DOHH2 (cell line): ENCODE results near the gene KCNQ1.

ENCODE experiments used
- H3F3A ChIP-seq: fragments of 200-600 bp; sonication (generic), shearing (Covaris generic); 2 replicates; pipeline ENCODE4 v1.6.0; 2016; ENCODE audit warnings: antibody characterized with exemption, mild to moderate bottlenecking; ENCODE audit not compliant: control insufficient read depth, insufficient read depth
- H3K27ac ChIP-seq: fragments of 200-600 bp; sonication (generic); 2 replicates; pipeline ENCODE4 v1.5.1; 2014; ENCODE audit warnings: low read depth, mild to moderate bottlenecking, low read length, moderate library complexity
- H3K27me3 ChIP-seq: fragments of 200-600 bp; sonication (generic); 2 replicates; pipeline ENCODE4 v1.6.1; 2014; ENCODE audit warnings: mild to moderate bottlenecking, low read length, mixed read lengths; ENCODE audit not compliant: control insufficient read depth
- H3K36me3 ChIP-seq: fragments of 200-600 bp; sonication (generic); 2 replicates; pipeline ENCODE4 v1.6.1; 2014; ENCODE audit warnings: mild to moderate bottlenecking, low read length, moderate library complexity, mixed read lengths; ENCODE audit not compliant: control insufficient read depth
- H3K4me1 ChIP-seq: fragments of 200-600 bp; sonication (generic); 2 replicates; pipeline ENCODE4 v1.6.1; 2014; ENCODE audit warnings: mild to moderate bottlenecking, low read length, mixed read lengths; ENCODE audit not compliant: control insufficient read depth
- H3K4me2 ChIP-seq: fragments of 200-600 bp; sonication (generic); 2 replicates; pipeline ENCODE4 v1.6.0; 2014; ENCODE audit warnings: mild to moderate bottlenecking, low read length, moderate library complexity
- H3K4me3 ChIP-seq: fragments of 200-600 bp; sonication (generic); 2 replicates; pipeline ENCODE4 v1.5.1; 2014; ENCODE audit warnings: mild to moderate bottlenecking, low read length, mixed read lengths
- H3K79me2 ChIP-seq: fragments of 200-600 bp; sonication (generic); 2 replicates; pipeline ENCODE4 v1.6.1; 2014; ENCODE audit warnings: mild to moderate bottlenecking, low read length, mixed read lengths; ENCODE audit not compliant: control insufficient read depth
- H3K9me2 ChIP-seq: fragments of 200-600 bp; sonication (generic); replicated peaks from 2 replicates; pipeline ENCODE4 v1.6.1; 2014; ENCODE audit warnings: mild to moderate bottlenecking, low read length, mixed read lengths; ENCODE audit not compliant: control insufficient read depth
- H3K9me3 ChIP-seq: fragments of 200-600 bp; sonication (generic); 2 replicates; pipeline ENCODE4 v1.6.1; 2014; ENCODE audit warnings: antibody characterized with exemption, low read length, mixed read lengths; ENCODE audit not compliant: control insufficient read depth, insufficient read depth
- H4K20me1 ChIP-seq: fragments of 200-600 bp; sonication (generic); 2 replicates; pipeline ENCODE4 v1.6.0; 2014; ENCODE audit warnings: low read depth, mild to moderate bottlenecking, antibody characterized with exemption, low read length, moderate library complexity; ENCODE audit not compliant: control insufficient read depth, insufficient read depth
- EZH2phosphoT487 ChIP-seq: fragments of 200-600 bp; sonication (generic); IDR thresholded peaks from 2 replicates; pipeline ENCODE4 v1.6.1; 2017; ENCODE audit warnings: borderline replicate concordance, mild to moderate bottlenecking, antibody characterized with exemption, low read length, moderate library complexity, mixed read lengths
- TF ChIP-seq, protein P1 (sequence below): fragments of 200-600 bp; sonication (generic); IDR thresholded peaks from one replicate; pipeline ENCODE4 v1.5.1; 2014; ENCODE audit warnings: antibody characterized with exemption, mild to moderate bottlenecking, low read depth, low read length; ENCODE audit not compliant: poor library complexity, severe bottlenecking

KCNQ1 gene

DNA sequence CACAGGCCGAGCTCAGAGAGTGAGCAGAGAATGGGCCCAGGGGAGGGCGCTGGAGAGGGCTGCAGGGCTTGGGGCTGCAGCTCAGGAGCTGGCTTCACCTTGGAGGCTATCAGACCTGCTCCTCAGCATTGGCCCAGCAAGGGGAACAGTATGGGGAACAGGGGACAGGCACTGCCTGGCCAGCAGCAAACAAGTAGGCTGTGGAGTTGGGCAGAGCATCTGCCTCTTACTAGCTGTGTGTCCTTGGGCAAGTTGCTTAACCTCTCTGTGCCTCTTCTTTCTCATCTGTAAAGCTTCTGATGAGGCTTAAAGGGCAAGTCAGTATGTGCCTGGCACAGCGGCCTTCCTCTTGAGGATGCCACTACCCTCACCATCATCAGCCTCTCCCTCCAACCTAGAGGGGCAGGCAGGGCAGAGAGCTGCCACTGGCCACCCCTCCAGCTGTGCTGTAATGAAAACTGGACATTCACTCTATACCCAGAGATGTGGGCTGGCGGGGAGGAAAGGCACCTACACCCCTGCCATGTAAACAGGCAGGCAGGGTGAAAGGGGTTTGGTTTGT, 448.2 kb downstream of the KCNQ1 start:
- H3K4me1 ChIP-seq = peaks cover 25% of the 10 kb centered on the region

DNA sequence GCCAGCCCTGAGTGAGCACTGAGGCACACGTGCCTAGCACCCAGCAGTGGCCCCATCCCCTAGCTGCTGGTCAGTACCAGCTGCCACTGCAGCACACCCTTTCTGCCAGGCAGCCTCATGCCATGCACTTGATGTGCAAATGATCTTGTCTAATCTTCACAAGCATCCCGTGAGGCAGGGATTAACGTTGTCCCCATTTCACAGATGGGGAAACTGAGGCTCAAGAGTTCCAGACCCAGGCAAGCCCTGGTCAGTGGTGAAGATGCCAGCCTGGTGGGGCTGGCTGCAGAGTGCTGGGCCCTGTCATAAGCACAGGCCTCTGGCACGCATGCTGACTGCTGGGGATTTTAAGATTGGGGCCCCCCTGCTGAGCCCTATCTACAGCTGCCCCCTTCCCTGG, 449.1 kb downstream of the KCNQ1 start:
- Histone ChIP-seq H3K4me1 (peaks cover 25% of the 10 kb centered on the region), H3K36me3 (no peaks in the 10 kb centered on the region), H3K27me3 (0 out of 2 replicates have a peak, but pooled peaks cover 3% of the 10 kb centered on the region), H3K4me2 (no peak overlapping the region), H3K4me3 (no peak overlapping the region), H3K79me2 (no peaks in the 10 kb centered on the region), H3K27ac (no peak overlapping the region), H3K9me3 (no peaks in the 10 kb centered on the region), H3F3A (no peaks in the 10 kb centered on the region; the same call in 1 of the 2 replicates), H3K9me2 (no peaks in the 10 kb centered on the region), H4K20me1 (no peaks in the 10 kb centered on the region)
- TF ChIP-seq, protein P1, sequence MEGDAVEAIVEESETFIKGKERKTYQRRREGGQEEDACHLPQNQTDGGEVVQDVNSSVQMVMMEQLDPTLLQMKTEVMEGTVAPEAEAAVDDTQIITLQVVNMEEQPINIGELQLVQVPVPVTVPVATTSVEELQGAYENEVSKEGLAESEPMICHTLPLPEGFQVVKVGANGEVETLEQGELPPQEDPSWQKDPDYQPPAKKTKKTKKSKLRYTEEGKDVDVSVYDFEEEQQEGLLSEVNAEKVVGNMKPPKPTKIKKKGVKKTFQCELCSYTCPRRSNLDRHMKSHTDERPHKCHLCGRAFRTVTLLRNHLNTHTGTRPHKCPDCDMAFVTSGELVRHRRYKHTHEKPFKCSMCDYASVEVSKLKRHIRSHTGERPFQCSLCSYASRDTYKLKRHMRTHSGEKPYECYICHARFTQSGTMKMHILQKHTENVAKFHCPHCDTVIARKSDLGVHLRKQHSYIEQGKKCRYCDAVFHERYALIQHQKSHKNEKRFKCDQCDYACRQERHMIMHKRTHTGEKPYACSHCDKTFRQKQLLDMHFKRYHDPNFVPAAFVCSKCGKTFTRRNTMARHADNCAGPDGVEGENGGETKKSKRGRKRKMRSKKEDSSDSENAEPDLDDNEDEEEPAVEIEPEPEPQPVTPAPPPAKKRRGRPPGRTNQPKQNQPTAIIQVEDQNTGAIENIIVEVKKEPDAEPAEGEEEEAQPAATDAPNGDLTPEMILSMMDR = no peak
- TF ChIP-seq EZH2phosphoT487 = no peak

More for the DNA sequence above, 448.2 kb downstream of the KCNQ1 start:
- no peaks in the 10 kb centered on the region; the same call in 1 of the 2 replicates for H3F3A ChIP-seq
- H3K9me3 ChIP-seq = no peaks in the 10 kb centered on the region
- H4K20me1 ChIP-seq = no peaks in the 10 kb centered on the region
- H3K4me3 ChIP-seq = peak overlapping the region; percentile 87
- no peaks in the 10 kb centered on the region for H3K36me3 ChIP-seq
- no peaks in the 10 kb centered on the region for H3K79me2 ChIP-seq
- H3K9me2 ChIP-seq = no peaks in the 10 kb centered on the region
- H3K27ac ChIP-seq = peak overlapping the region; percentile 66
- TF ChIP-seq, protein P1 = no peak
- TF ChIP-seq EZH2phosphoT487 = no peak
- H3K27me3 ChIP-seq = no peaks in the 10 kb centered on the region
- peak overlapping the region; percentile 100 for H3K4me2 ChIP-seq

DNA sequence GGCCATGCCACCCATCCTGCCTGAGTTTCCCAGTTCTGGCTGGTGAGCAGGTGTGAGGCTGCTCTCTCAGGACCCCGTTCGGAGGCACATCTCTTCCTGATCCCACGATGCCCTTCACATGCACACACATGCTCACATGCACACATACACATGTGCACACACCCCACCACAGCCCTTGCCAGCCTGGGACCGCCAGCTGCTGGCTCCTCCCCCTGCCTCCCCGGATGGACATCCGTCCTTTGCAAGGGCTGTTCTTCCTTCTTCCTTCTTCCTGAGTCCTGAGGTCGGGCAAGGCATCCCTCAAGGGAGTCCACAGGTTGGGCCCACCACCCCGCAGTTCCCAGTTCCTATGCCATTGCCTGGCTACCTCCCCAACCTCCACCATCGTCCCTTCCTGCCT, 451.2 kb downstream of the KCNQ1 start:
- Histone ChIP-seq H3K27ac (no peak overlapping the region), H3K9me3 (no peaks in the 10 kb centered on the region), H4K20me1 (no peaks in the 10 kb centered on the region), H3F3A (no peaks in the 10 kb centered on the region; the same call in 1 of the 2 replicates), H3K27me3 (0 out of 2 replicates have a peak, but pooled peaks cover 7% of the 10 kb centered on the region), H3K9me2 (no peaks in the 10 kb centered on the region), H3K4me2 (no peak overlapping the region), H3K4me1 (peaks cover 23% of the 10 kb centered on the region), H3K4me3 (no peak overlapping the region), H3K79me2 (no peaks in the 10 kb centered on the region), H3K36me3 (no peaks in the 10 kb centered on the region)
- TF ChIP-seq, protein P1 = no peak
- no peak for TF ChIP-seq EZH2phosphoT487
